ENCODE data around the gene SCAMP4. TPM values are rescaled to one million over a fixed set of nuclear protein-coding genes. Genes with fewer than 3 reads are reported as not detected.

Gene SCAMP4
- polyA plus RNA-seq (ENCODE audit: insufficient read length): 27.1 TPM

GRCh38 chr19:1905110-1905862, at the start of gene SCAMP4, which contains the start of gene ADAT3:
SCAMP4 (plus strand) TSS chr19:1905399; CDS start chr19:1915020, 9,621 bp downstream.
ADAT3 (plus strand) TSS chr19:1905399; CDS start chr19:1912048, 6,649 bp downstream.
- peak; percentile 93 for DNase-seq (ENCODE audit: low read depth)

- no peak for DNase-seq (ENCODE audit: low read depth)
Measured at GRCh38 chr19:1855828-1856255, 49.4 kb upstream of the SCAMP4 start.

- no peak for DNase-seq (ENCODE audit: low read depth)
Measured at GRCh38 chr19:1856345-1856697, 48.9 kb upstream of the SCAMP4 start.

GRCh38 chr19:1856698-1857603, 48.2 kb upstream of the SCAMP4 start:
- no peak for DNase-seq (ENCODE audit: low read depth)

GRCh38 chr19:1857648-1858326, 47.4 kb upstream of the SCAMP4 start:
- DNase-seq (ENCODE audit: low read depth): no peak

GRCh38 chr19:1858412-1859081, 46.7 kb upstream of the SCAMP4 start:
- no peak for DNase-seq (ENCODE audit: low read depth)

- no peak for DNase-seq (ENCODE audit: low read depth)
Measured at GRCh38 chr19:1859331-1859781, 45.8 kb upstream of the SCAMP4 start.

GRCh38 chr19:1860042-1860775, 45.0 kb upstream of the SCAMP4 start:
- no peak for DNase-seq (ENCODE audit: low read depth)

- DNase-seq (ENCODE audit: low read depth): no peak
Measured at GRCh38 chr19:1860821-1861598, 44.2 kb upstream of the SCAMP4 start.

- no peak for DNase-seq (ENCODE audit: low read depth)
Measured at GRCh38 chr19:1861599-1862031, 43.6 kb upstream of the SCAMP4 start.

- no peak for DNase-seq (ENCODE audit: low read depth)
Measured at GRCh38 chr19:1862068-1862423, 43.2 kb upstream of the SCAMP4 start.

GRCh38 chr19:1862424-1863327, 42.5 kb upstream of the SCAMP4 start:
- DNase-seq (ENCODE audit: low read depth): no peak

GRCh38 chr19:1863328-1863637, 41.9 kb upstream of the SCAMP4 start, which contains the start of gene KLF16:
KLF16 (minus strand) TSS chr19:1863579; CDS start chr19:1863497, 82 bp downstream.
- DNase-seq (ENCODE audit: low read depth): no peak

GRCh38 chr19:1863638-1864479, 41.3 kb upstream of the SCAMP4 start:
- peak; percentile 69 for DNase-seq (ENCODE audit: low read depth)

- no peak for DNase-seq (ENCODE audit: low read depth)
Measured at GRCh38 chr19:1864480-1865171, 40.6 kb upstream of the SCAMP4 start.

- no peak for DNase-seq (ENCODE audit: low read depth)
Measured at GRCh38 chr19:1865172-1866010, 39.8 kb upstream of the SCAMP4 start.

Measured in forelimb muscle (tissue), 1 donor.